PFSK-1 (cell line): ENCODE results near the gene BNC2.

Source experiments
- FOXP2 ChIP-seq: optimal IDR thresholded peaks from 2 replicates; pipeline ENCODE3; 2011; ENCODE audit warnings: borderline replicate concordance, control low read depth, inconsistent platforms; ENCODE audit not compliant: insufficient read depth; ENCODE audit errors: extremely low read length, extremely low read depth
- POLR2AphosphoS5 ChIP-seq: IDR thresholded peaks from 2 replicates; pipeline ENCODE4 v1.6.1; 2012; ENCODE audit warnings: low read depth, mild to moderate bottlenecking, control low read depth, low read length, moderate library complexity
- SIN3A ChIP-seq: IDR thresholded peaks from 2 replicates; pipeline ENCODE4 v1.6.1; 2012; ENCODE audit warnings: mild to moderate bottlenecking, low read length, moderate library complexity, borderline replicate concordance; ENCODE audit not compliant: insufficient read depth
- TAF1 ChIP-seq: IDR thresholded peaks from 2 replicates; pipeline ENCODE4 v1.6.1; 2012; ENCODE audit warnings: low read length, control low read depth, borderline replicate concordance; ENCODE audit not compliant: insufficient read depth
- TF ChIP-seq, protein P1 (sequence below), 2 experiments: IDR thresholded peaks; 2 replicates each; pipeline versions ENCODE4 v1.6.1 to v1.8.0; 2011 to 2012; ENCODE audit warnings: low read depth in 2 of 2, low read length in 2 of 2, control low read depth in 1 of 2, inconsistent platforms in 1 of 2, mild to moderate bottlenecking in 1 of 2, moderate library complexity in 1 of 2; ENCODE audit not compliant: insufficient read depth in 1 of 2

Gene BNC2

DNA sequence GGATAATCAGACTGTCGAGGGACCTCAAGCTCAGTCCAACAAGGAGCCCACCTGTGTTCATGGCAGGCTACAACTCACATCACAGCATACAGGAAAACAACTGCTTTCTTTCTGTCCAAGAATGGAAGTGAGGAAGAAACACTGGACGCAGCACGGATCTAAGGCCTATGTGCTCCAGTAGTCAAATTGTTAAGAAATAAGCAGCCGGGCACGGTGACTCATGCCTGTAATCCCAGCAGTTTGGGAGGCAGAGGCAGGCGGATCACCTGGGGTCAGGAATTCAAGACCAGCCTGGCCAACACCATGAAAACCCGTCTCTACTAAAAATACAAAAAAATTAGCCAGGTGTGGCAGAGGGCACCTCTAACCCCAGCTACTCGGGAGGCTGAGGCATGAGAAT lies 427.8 kb downstream of the BNC2 start:
- TF ChIP-seq FOXP2 (no peak), POLR2AphosphoS5 (no peak), TAF1 (no peak), SIN3A (no peak)
- TF ChIP-seq, protein P1, sequence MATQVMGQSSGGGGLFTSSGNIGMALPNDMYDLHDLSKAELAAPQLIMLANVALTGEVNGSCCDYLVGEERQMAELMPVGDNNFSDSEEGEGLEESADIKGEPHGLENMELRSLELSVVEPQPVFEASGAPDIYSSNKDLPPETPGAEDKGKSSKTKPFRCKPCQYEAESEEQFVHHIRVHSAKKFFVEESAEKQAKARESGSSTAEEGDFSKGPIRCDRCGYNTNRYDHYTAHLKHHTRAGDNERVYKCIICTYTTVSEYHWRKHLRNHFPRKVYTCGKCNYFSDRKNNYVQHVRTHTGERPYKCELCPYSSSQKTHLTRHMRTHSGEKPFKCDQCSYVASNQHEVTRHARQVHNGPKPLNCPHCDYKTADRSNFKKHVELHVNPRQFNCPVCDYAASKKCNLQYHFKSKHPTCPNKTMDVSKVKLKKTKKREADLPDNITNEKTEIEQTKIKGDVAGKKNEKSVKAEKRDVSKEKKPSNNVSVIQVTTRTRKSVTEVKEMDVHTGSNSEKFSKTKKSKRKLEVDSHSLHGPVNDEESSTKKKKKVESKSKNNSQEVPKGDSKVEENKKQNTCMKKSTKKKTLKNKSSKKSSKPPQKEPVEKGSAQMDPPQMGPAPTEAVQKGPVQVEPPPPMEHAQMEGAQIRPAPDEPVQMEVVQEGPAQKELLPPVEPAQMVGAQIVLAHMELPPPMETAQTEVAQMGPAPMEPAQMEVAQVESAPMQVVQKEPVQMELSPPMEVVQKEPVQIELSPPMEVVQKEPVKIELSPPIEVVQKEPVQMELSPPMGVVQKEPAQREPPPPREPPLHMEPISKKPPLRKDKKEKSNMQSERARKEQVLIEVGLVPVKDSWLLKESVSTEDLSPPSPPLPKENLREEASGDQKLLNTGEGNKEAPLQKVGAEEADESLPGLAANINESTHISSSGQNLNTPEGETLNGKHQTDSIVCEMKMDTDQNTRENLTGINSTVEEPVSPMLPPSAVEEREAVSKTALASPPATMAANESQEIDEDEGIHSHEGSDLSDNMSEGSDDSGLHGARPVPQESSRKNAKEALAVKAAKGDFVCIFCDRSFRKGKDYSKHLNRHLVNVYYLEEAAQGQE (IDR thresholded peaks at IDR 0.05; ENCODE audit: insufficient read depth in 1 of 2, low read depth in 2 of 2, low read length in 2 of 2), result no peak

DNA sequence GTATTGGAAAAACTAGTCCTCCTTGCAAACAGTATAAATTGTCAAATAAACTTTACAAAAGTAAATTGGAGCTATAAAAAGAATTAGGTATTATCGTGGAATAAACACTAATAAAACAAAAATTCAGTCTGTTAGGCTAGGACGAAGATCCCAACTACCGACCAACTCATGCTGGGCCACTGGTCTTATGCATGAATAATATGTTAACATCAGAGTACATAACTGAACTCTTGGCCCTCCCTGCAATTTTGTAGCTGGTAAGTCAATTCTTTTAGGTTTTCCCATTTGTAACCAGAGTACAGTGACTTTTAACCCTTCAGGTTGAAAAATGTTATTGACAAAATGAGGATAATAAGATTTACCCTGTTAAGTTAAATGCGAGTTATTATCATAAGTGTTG lies 428.7 kb downstream of the BNC2 start:
- TF ChIP-seq FOXP2, result no peak
- TF ChIP-seq SIN3A, result no peak
- TF ChIP-seq TAF1, result no peak
- TF ChIP-seq POLR2AphosphoS5, result no peak
- TF ChIP-seq, protein P1 (IDR thresholded peaks at IDR 0.05; ENCODE audit: insufficient read depth in 1 of 2, low read depth in 2 of 2, low read length in 2 of 2), result no peak

DNA sequence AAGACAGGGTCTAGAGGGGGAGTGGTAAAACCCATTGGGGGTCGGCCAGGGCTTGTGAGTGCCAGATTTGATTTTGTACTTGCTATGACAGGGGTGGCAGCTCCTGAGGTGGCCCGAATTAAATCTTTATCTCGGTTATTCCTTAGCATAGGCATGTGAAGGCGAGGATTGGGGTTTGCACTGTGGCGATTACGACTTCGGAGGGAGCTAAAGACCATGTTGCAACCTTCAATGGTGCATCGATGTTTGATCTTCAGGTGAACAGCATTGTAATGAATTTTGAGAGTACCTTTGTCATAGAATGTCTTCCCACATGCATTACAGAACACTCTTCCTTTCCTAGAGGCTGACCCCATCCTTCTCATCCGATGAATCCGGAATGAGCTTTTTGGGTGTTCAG lies 433.9 kb downstream of the BNC2 start:
- TF ChIP-seq POLR2AphosphoS5, result no peak
- no peak for TF ChIP-seq SIN3A
- no peak for TF ChIP-seq TAF1
- TF ChIP-seq, protein P1 (IDR thresholded peaks at IDR 0.05; ENCODE audit: insufficient read depth in 1 of 2, low read depth in 2 of 2, low read length in 2 of 2), result no peak
- TF ChIP-seq FOXP2, result no peak

DNA sequence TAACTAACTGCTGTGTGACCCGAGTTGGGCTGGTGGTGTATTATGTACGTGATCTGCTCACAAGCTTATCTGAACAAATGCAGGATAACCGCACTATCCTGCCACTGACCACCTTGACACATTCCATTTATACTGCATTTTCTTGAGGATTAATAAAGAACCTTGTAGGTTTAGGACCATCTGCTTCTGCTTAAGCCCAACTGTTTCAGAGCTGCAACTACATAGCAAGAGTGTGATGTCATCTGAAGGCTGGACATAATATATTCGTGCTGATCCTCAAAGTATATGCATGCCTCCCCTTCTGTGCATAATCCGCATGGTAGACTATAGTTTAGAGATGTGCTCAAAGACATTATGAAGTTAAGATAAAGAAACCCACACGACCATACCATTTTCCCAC lies 435.9 kb downstream of the BNC2 start:
- no peak for TF ChIP-seq TAF1
- no peak for TF ChIP-seq FOXP2
- no peak for TF ChIP-seq POLR2AphosphoS5
- no peak for TF ChIP-seq SIN3A
- TF ChIP-seq, protein P1 (IDR thresholded peaks at IDR 0.05; ENCODE audit: insufficient read depth in 1 of 2, low read depth in 2 of 2, low read length in 2 of 2), result no peak

DNA sequence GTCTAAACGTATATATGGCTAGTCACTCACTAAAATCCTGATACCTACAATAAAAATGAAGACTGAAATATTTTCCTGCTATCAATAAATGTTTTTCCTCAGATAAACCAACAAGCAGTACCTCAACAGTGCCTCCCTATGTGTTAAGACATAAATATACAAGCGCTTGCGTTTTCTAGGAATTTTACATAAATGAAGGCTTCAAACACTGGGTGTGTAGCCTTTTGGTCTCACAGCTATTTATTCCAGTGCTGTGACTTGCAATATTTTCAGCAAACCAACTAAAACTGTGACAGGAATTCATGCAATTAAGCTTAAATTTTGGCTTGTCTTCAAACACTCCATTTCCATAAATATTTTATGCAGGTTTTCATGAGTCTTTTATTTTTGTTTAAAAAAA lies 437.0 kb downstream of the BNC2 start:
- TF ChIP-seq, protein P1 (IDR thresholded peaks at IDR 0.05; ENCODE audit: insufficient read depth in 1 of 2, low read depth in 2 of 2, low read length in 2 of 2), result no peak
- TF ChIP-seq SIN3A, result no peak
- no peak for TF ChIP-seq TAF1
- no peak for TF ChIP-seq POLR2AphosphoS5
- TF ChIP-seq FOXP2, result no peak
